Breast epithelium (tissue), 3 donors: Measurements from ENCODE around the gene CREG1.

ENCODE experiments used
- CTCF ChIP-seq, 3 donors: fragments of 450-650 bp; IDR thresholded peaks; one replicate each; pipeline ENCODE4 v1.5.1; 2016 to 2017; ENCODE audit warnings: antibody characterized with exemption in 3 of 3, mild to moderate bottlenecking in 3 of 3, moderate library complexity in 3 of 3
- POLR2A ChIP-seq: fragments of 450-650 bp; IDR thresholded peaks from one replicate; pipeline ENCODE4 v1.6.1; 2016; ENCODE audit warnings: antibody characterized with exemption, mild to moderate bottlenecking, moderate library complexity

- TF ChIP-seq POLR2A (no peak), CTCF (IDR thresholded peaks at IDR 0.05) (no peak)
Measured at GRCh38 chr1:167553136-167554027, at the start of gene CREG1.
